Liver (tissue), 9 donors: ENCODE measurements around the gene DNA2. TPM values are rescaled to one million over a fixed set of nuclear protein-coding genes. Genes with fewer than 3 reads are reported as not detected.

Experiments
- DNase-seq: peaks from one replicate; pipeline ENCODE4 v3.0.0-alpha.2; 2017; ENCODE audit warnings: low spot score
- H3K27ac ChIP-seq, 2 donors: one replicate each; pipeline ENCODE4 v1.7.0; 2013; ENCODE audit warnings: inconsistent platforms in 2 of 2, low read length in 2 of 2, control low read depth in 1 of 2, low read depth in 1 of 2, mild to moderate bottlenecking in 1 of 2
- H3K27me3 ChIP-seq, 4 donors: one replicate each; pipeline versions ENCODE4 v1.6.1 to v1.7.0; 2013; ENCODE audit warnings: low read length in 3 of 4, inconsistent platforms in 1 of 4, mild to moderate bottlenecking in 1 of 4, moderate library complexity in 1 of 4; ENCODE audit not compliant: control insufficient read depth in 4 of 4, insufficient read depth in 4 of 4
- H3K36me3 ChIP-seq, 4 donors: one replicate each; pipeline versions ENCODE4 v1.6.1 to v1.7.0; 2013; ENCODE audit warnings: low read length in 3 of 4, mild to moderate bottlenecking in 3 of 4, low read depth in 1 of 4, moderate library complexity in 1 of 4; ENCODE audit not compliant: control insufficient read depth in 4 of 4, insufficient read depth in 3 of 4
- H3K4me1 ChIP-seq, 4 donors: one replicate each; pipeline versions ENCODE4 v1.6.1 to v1.7.0; 2013; ENCODE audit warnings: low read length in 3 of 4, mild to moderate bottlenecking in 3 of 4, moderate library complexity in 1 of 4; ENCODE audit not compliant: control insufficient read depth in 4 of 4, insufficient read depth in 4 of 4
- H3K4me3 ChIP-seq, 3 donors: one replicate each; pipeline versions ENCODE4 v1.6.1 to v1.7.0; 2013; ENCODE audit warnings: low read length in 3 of 3, control low read depth in 1 of 3, low read depth in 1 of 3, mild to moderate bottlenecking in 1 of 3
- H3K9ac ChIP-seq, 2 donors: one replicate each; pipeline ENCODE4 v1.7.0; 2013; ENCODE audit warnings: low read length in 2 of 2, mild to moderate bottlenecking in 2 of 2, moderate library complexity in 2 of 2, control low read depth in 1 of 2, low read depth in 1 of 2
- H3K9me3 ChIP-seq, 4 donors: one replicate each; pipeline versions ENCODE4 v1.6.1 to v1.7.0; 2013; ENCODE audit warnings: low read length in 3 of 4; ENCODE audit not compliant: control insufficient read depth in 4 of 4
- CTCF ChIP-seq: fragments of 150-350 bp; IDR thresholded peaks from 2 replicates; pipeline ENCODE4 v1.5.1; 2017; ENCODE audit warnings: improper control_type of control experiment, low read depth, low read length; ENCODE audit not compliant: missing input control
- EGR1 ChIP-seq, 2 donors: IDR thresholded peaks; 2 replicates each; pipeline ENCODE4 v1.6.1; 2016 to 2018; ENCODE audit warnings: antibody characterized with exemption in 2 of 2, low read depth in 2 of 2
- FOXA1 ChIP-seq: IDR thresholded peaks from 2 replicates; pipeline ENCODE4 v1.6.1; 2016; ENCODE audit warnings: antibody characterized with exemption
- FOXA2 ChIP-seq: IDR thresholded peaks from 2 replicates; pipeline ENCODE4 v1.6.1; 2016; ENCODE audit warnings: antibody characterized with exemption
- GABPA ChIP-seq, 2 donors: IDR thresholded peaks in 1 of 2; conservative IDR thresholded peaks in 1 of 2; 2 replicates each; pipeline ENCODE4 v1.6.1; 2016; ENCODE audit warnings: antibody characterized with exemption in 2 of 2, mild to moderate bottlenecking in 1 of 2, moderate library complexity in 1 of 2
- HNF4A ChIP-seq, 2 donors: conservative IDR thresholded peaks; 2 replicates each; pipeline ENCODE4 v1.6.1; 2016; ENCODE audit warnings: antibody characterized with exemption in 2 of 2, mild to moderate bottlenecking in 2 of 2
- HNF4G ChIP-seq: IDR thresholded peaks from 2 replicates; pipeline ENCODE4 v1.6.1; 2016; ENCODE audit warnings: antibody characterized with exemption
- JUND ChIP-seq, 2 donors: IDR thresholded peaks; 2 replicates each; pipeline ENCODE4 v1.6.1; 2016; ENCODE audit warnings: antibody characterized with exemption in 2 of 2
- NR2F2 ChIP-seq: IDR thresholded peaks from 2 replicates; pipeline ENCODE4 v1.6.1; 2016; ENCODE audit warnings: antibody characterized with exemption
- RAD21 ChIP-seq, 2 donors: IDR thresholded peaks; 2 replicates each; pipeline ENCODE4 v1.6.1; 2016; ENCODE audit warnings: antibody characterized with exemption in 2 of 2, mild to moderate bottlenecking in 2 of 2
- RXRA ChIP-seq, 2 donors: IDR thresholded peaks; 2 replicates each; pipeline ENCODE4 v1.6.1; 2017 to 2018; ENCODE audit warnings: antibody characterized with exemption in 2 of 2, mild to moderate bottlenecking in 1 of 2
- SP1 ChIP-seq: IDR thresholded peaks from 2 replicates; pipeline ENCODE4 v1.6.1; 2018; ENCODE audit warnings: antibody characterized with exemption, mild to moderate bottlenecking
- TAF1 ChIP-seq: conservative IDR thresholded peaks from 2 replicates; pipeline ENCODE4 v1.6.1; 2016; ENCODE audit warnings: antibody characterized with exemption, mild to moderate bottlenecking
- YY1 ChIP-seq: IDR thresholded peaks from 2 replicates; pipeline ENCODE4 v1.6.1; 2016; ENCODE audit warnings: antibody characterized with exemption, mild to moderate bottlenecking
- WGBS: extraction: QIAGEN DNeasy Blood & Tissue Kit; methylation state at CpG from one replicate; pipeline ENCODE4 v1.1.7; 2013; 5-methylcytosine and 5-hydroxymethylcytosine counted together
- polyA plus RNA-seq, 2 donors: library from polyadenylated mRNA; stranded (reverse) in 1 of 2; unstranded in 1 of 2; fragments of 200-250 nt in 1 of 2; fragments of >200 nt in 1 of 2; fragmentation: Nextera tagmentation in 1 of 2; extraction: Ambion mirVana in 1 of 2; gene quantifications; one replicate each; pipeline versions ENCODE4 v1.2.1 to v1.2.3, GENCODE V29; 2013 to 2015
- total RNA-seq, 2 donors: library from RNA; depleted of rRNA; stranded (reverse); fragments of >200 nt; gene quantifications; one replicate each; pipeline ENCODE4 v1.2.3, GENCODE V29; 2014
- TF ChIP-seq, protein P1 (sequence below): IDR thresholded peaks from 2 replicates; pipeline ENCODE4 v1.6.1; 2016; ENCODE audit warnings: antibody characterized with exemption
- TF ChIP-seq, protein P2 (sequence below): IDR thresholded peaks from 2 replicates; pipeline ENCODE4 v1.6.1; 2016; ENCODE audit warnings: antibody characterized with exemption, mild to moderate bottlenecking
- TF ChIP-seq, protein P3 (sequence below): IDR thresholded peaks from 2 replicates; pipeline ENCODE4 v1.6.1; 2016; ENCODE audit warnings: antibody characterized with exemption
- donor health status: healthy.
- donor health status: healthy.
- donor health status: healthy.
- donor health status: healthy.
- donor health status: healthy.

The DNA2 gene
- total and polyA plus RNA-seq, 4 donors, result 0.50 to 17.5 (median 4.3) TPM

- Histone ChIP-seq H3K9me3 (no peaks in the 10 kb centered on the region), H3K9ac (no peak overlapping the region), H3K36me3 (peaks cover 4 to 28% (median 24%) of the 10 kb centered on the region in 4 donors), H3K27ac (no peak overlapping the region), H3K4me1 (no peaks in the 10 kb centered on the region), H3K4me3 (no peak overlapping the region), H3K27me3 (no peaks in the 10 kb centered on the region)
- TF ChIP-seq, protein P1, sequence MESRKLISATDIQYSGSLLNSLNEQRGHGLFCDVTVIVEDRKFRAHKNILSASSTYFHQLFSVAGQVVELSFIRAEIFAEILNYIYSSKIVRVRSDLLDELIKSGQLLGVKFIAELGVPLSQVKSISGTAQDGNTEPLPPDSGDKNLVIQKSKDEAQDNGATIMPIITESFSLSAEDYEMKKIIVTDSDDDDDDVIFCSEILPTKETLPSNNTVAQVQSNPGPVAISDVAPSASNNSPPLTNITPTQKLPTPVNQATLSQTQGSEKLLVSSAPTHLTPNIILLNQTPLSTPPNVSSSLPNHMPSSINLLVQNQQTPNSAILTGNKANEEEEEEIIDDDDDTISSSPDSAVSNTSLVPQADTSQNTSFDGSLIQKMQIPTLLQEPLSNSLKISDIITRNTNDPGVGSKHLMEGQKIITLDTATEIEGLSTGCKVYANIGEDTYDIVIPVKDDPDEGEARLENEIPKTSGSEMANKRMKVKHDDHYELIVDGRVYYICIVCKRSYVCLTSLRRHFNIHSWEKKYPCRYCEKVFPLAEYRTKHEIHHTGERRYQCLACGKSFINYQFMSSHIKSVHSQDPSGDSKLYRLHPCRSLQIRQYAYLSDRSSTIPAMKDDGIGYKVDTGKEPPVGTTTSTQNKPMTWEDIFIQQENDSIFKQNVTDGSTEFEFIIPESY, result no peak
- no peak for TF ChIP-seq SP1
- TF ChIP-seq, protein P2, sequence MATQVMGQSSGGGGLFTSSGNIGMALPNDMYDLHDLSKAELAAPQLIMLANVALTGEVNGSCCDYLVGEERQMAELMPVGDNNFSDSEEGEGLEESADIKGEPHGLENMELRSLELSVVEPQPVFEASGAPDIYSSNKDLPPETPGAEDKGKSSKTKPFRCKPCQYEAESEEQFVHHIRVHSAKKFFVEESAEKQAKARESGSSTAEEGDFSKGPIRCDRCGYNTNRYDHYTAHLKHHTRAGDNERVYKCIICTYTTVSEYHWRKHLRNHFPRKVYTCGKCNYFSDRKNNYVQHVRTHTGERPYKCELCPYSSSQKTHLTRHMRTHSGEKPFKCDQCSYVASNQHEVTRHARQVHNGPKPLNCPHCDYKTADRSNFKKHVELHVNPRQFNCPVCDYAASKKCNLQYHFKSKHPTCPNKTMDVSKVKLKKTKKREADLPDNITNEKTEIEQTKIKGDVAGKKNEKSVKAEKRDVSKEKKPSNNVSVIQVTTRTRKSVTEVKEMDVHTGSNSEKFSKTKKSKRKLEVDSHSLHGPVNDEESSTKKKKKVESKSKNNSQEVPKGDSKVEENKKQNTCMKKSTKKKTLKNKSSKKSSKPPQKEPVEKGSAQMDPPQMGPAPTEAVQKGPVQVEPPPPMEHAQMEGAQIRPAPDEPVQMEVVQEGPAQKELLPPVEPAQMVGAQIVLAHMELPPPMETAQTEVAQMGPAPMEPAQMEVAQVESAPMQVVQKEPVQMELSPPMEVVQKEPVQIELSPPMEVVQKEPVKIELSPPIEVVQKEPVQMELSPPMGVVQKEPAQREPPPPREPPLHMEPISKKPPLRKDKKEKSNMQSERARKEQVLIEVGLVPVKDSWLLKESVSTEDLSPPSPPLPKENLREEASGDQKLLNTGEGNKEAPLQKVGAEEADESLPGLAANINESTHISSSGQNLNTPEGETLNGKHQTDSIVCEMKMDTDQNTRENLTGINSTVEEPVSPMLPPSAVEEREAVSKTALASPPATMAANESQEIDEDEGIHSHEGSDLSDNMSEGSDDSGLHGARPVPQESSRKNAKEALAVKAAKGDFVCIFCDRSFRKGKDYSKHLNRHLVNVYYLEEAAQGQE, result no peak
- TF ChIP-seq FOXA2, result no peak
- TF ChIP-seq YY1, result no peak
- no peak for TF ChIP-seq CTCF
- TF ChIP-seq JUND (IDR thresholded peaks at IDR 0.05), result no peak
- TF ChIP-seq RAD21 (IDR thresholded peaks at IDR 0.05), result no peak
- TF ChIP-seq EGR1 (IDR thresholded peaks at IDR 0.05; ENCODE audit: low read depth in 2 of 2), result no peak
- TF ChIP-seq HNF4G, result no peak
- TF ChIP-seq RXRA (IDR thresholded peaks at IDR 0.05), result no peak
- TF ChIP-seq HNF4A (conservative IDR thresholded peaks at IDR 0.05), result no peak
- WGBS, result 91% methylated on average over 2 of the region's 2 CpGs
- no peak for DNase-seq
Measured at GRCh38 chr10:68385740-68386139, 86.0 kb downstream of the DNA2 start.

DNA sequence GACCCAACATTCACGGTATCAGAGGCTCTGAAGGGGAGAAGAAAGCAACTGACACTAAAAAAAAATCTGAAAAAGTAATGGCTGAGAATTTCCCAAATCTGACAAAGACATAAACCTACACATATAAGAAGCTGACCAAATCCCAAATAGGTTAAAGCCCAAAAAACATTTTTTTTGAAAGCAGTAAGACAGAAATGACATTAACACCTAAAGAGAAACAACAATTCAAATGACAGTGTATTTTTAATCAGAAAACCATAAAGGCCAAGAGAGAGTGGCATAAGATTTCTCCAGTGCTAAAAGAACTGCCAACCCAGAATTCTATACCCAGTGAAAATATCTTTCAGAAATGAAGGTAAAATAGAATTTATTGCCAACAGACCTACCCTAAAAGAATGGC is 100.2 kb downstream of the DNA2 start:
- DNase-seq, result no peak
- WGBS, result 97% methylated on average over 1 of the region's 1 CpG
- H3K36me3 ChIP-seq, result peaks cover 4 to 14% (median 8%) of the 10 kb centered on the region in 4 donors
- H3K9me3 ChIP-seq, result peaks cover 0 to 3% (median 0%) of the 10 kb centered on the region in 4 donors
- no peak overlapping the region for H3K4me3 ChIP-seq
- H3K27ac ChIP-seq, result no peak overlapping the region
- H3K9ac ChIP-seq, result no peak overlapping the region
- H3K27me3 ChIP-seq, result no peaks in the 10 kb centered on the region
- no peaks in the 10 kb centered on the region for H3K4me1 ChIP-seq
- TF ChIP-seq TAF1 (no peak), EGR1 (IDR thresholded peaks at IDR 0.05; ENCODE audit: low read depth in 2 of 2) (no peak), FOXA1 (no peak), FOXA2 (no peak), YY1 (no peak), RXRA (IDR thresholded peaks at IDR 0.05) (no peak), NR2F2 (no peak), HNF4A (conservative IDR thresholded peaks at IDR 0.05) (no peak), SP1 (no peak), CTCF (no peak), GABPA (IDR thresholded peaks at IDR 0.05 in 1 of 2, conservative IDR thresholded peaks at IDR 0.05 in 1 of 2) (no peak)
- TF ChIP-seq, protein P1, result no peak
- TF ChIP-seq, protein P3, sequence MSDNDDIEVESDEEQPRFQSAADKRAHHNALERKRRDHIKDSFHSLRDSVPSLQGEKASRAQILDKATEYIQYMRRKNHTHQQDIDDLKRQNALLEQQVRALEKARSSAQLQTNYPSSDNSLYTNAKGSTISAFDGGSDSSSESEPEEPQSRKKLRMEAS, result no peak
